Cortex of kidney (tissue), 1 donor: Measurements from ENCODE around the gene CCDC17.
"Not testable (repeated sequence)": the region's sequence is repeated elsewhere in the genome, so short reads cannot be mapped to it uniquely, and the experiment has no call there.

ENCODE experiments used
- DNase-seq: peaks from one replicate; lab custom pipeline; 2025; lab: John Stamatoyannopoulos, UW

Gene CCDC17

GRCh38 chr1:45621895-45622523, 1.8 kb downstream of the CCDC17 start:
- no peak for DNase-seq

- DNase-seq, result no peak
Observed at GRCh38 chr1:45621501-45621836, 2.4 kb downstream of the CCDC17 start.

- DNase-seq, result no peak
Observed at GRCh38 chr1:45620588-45621500, 3.0 kb downstream of the CCDC17 start.

GRCh38 chr1:45619149-45619921, 4.5 kb downstream of the CCDC17 start:
- DNase-seq, result no peak

- DNase-seq, result no peak
Observed at GRCh38 chr1:45617618-45618017, 6.2 kb downstream of the CCDC17 start.

GRCh38 chr1:45615885-45616284, 8.0 kb downstream of the CCDC17 start:
- no peak for DNase-seq

- DNase-seq, result no peak
Observed at GRCh38 chr1:45612941-45613579, 10.8 kb downstream of the CCDC17 start.

GRCh38 chr1:45610589-45611226, 13.1 kb downstream of the CCDC17 start:
- no peak for DNase-seq

GRCh38 chr1:45608175-45609156, 15.4 kb downstream of the CCDC17 start:
- DNase-seq, result no peak

- DNase-seq, result no peak
Observed at GRCh38 chr1:45607404-45608074, 16.3 kb downstream of the CCDC17 start.

- no peak for DNase-seq
Observed at GRCh38 chr1:45604239-45604638, 19.6 kb downstream of the CCDC17 start.

- DNase-seq, result not testable (repeated sequence)
Observed at GRCh38 chr1:45596765-45597164, 27.1 kb downstream of the CCDC17 start.

- no peak for DNase-seq
Observed at GRCh38 chr1:45594412-45594811, 29.4 kb downstream of the CCDC17 start.

- no peak for DNase-seq
Observed at GRCh38 chr1:45589861-45590260, 34.0 kb downstream of the CCDC17 start.

- no peak for DNase-seq
Observed at GRCh38 chr1:45586769-45587168, 37.1 kb downstream of the CCDC17 start.

- no peak for DNase-seq
Observed at GRCh38 chr1:45585496-45586075, 38.3 kb downstream of the CCDC17 start.

GRCh38 chr1:45585110-45585426, 38.8 kb downstream of the CCDC17 start:
- no peak for DNase-seq

- DNase-seq, result no peak
Observed at GRCh38 chr1:45584351-45585109, 39.3 kb downstream of the CCDC17 start.
